ENCODE data around the gene RANGAP1.
"Not testable (repeated sequence)": the region's sequence is repeated elsewhere in the genome, so short reads cannot be mapped to it uniquely, and the experiment has no call there.

The RANGAP1 gene

GRCh38 chr22:41280065-41280464 lies 5.9 kb downstream of the RANGAP1 start:
- H3K27ac ChIP-seq (ENCODE audit: low read depth, low read length): no peak overlapping the region
- peaks cover 53% of the 10 kb centered on the region for H3K79me2 ChIP-seq (ENCODE audit: control insufficient read depth, insufficient read depth, low read length, unreplicated experiment)
- no peaks in the 10 kb centered on the region for H3K27me3 ChIP-seq (ENCODE audit: insufficient read depth, low read length)
- peaks cover 18% of the 10 kb centered on the region for H3K36me3 ChIP-seq (ENCODE audit: insufficient read depth, low read length)
- H3K4me3 ChIP-seq (ENCODE audit: low read depth, low read length): no peak overlapping the region
- H3K4me1 ChIP-seq (ENCODE audit: control insufficient read depth, insufficient read depth, low read length, unreplicated experiment): peaks cover 12% of the 10 kb centered on the region
- no peak overlapping the region for H2AFZ ChIP-seq (ENCODE audit: low read length, unreplicated experiment)

DNA sequence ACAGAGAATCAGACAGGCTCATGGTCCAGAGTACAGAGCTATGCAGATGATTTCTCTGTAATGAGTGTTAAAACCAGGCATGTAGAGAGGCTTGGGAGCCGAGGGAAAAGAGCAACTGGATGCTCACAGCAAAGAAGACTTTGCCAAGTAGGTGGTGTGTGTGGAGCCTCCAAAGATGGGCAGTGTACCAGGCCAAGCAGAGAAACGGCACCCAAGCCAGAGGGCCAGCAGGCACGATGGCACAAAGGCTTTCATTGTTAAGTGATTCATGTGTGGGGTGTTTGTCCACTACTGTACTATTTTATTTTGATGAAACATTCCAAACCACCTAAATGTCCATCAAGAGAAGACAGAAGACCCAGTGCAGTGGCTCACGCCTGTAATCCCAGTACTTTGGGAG lies 11.1 kb downstream of the RANGAP1 start:
- Histone ChIP-seq H3K4me1 (ENCODE audit: control insufficient read depth, insufficient read depth, low read length, unreplicated experiment) (no peaks in the 10 kb centered on the region), H3K36me3 (ENCODE audit: insufficient read depth, low read length) (peaks cover 10% of the 10 kb centered on the region; the same call in 1 of the 2 replicates), H3K27ac (ENCODE audit: low read depth, low read length) (no peak overlapping the region)

DNA sequence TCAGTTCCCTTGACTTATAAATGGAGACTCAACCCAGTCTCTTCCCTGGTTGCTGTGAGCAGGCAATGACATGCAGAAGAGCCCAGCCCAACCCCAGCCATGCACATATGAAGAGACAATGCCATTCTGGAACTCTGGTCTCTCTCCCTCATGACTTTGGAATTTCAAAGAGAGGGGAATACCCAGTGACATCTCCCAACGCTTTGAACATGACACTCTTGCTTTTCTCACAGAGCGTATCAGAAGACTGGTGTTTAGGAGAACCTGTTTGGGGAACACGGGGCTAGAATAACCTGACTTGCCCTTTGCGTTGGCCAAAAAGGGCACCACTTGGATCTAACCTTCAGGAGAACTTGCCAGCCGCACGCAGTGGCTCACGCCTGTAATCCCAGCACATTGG lies 12.9 kb downstream of the RANGAP1 start:
- Histone ChIP-seq H2AFZ (ENCODE audit: low read length, unreplicated experiment) (no peak overlapping the region), H3K4me1 (ENCODE audit: control insufficient read depth, insufficient read depth, low read length, unreplicated experiment) (no peaks in the 10 kb centered on the region), H3K79me2 (ENCODE audit: control insufficient read depth, insufficient read depth, low read length, unreplicated experiment) (peaks cover 6% of the 10 kb centered on the region), H3K27me3 (ENCODE audit: insufficient read depth, low read length) (no peaks in the 10 kb centered on the region), H3K4me3 (ENCODE audit: low read depth, low read length) (no peak overlapping the region), H3K36me3 (ENCODE audit: insufficient read depth, low read length) (peaks cover 14% of the 10 kb centered on the region; the same call in 1 of the 2 replicates), H3K27ac (ENCODE audit: low read depth, low read length) (no peak overlapping the region)

More for the DNA sequence above, 11.1 kb downstream of the RANGAP1 start:
- Histone ChIP-seq H3K79me2 (ENCODE audit: control insufficient read depth, insufficient read depth, low read length, unreplicated experiment) (peaks cover 9% of the 10 kb centered on the region), H2AFZ (ENCODE audit: low read length, unreplicated experiment) (no peak overlapping the region), H3K27me3 (ENCODE audit: insufficient read depth, low read length) (no peaks in the 10 kb centered on the region), H3K4me3 (ENCODE audit: low read depth, low read length) (no peak overlapping the region)

DNA sequence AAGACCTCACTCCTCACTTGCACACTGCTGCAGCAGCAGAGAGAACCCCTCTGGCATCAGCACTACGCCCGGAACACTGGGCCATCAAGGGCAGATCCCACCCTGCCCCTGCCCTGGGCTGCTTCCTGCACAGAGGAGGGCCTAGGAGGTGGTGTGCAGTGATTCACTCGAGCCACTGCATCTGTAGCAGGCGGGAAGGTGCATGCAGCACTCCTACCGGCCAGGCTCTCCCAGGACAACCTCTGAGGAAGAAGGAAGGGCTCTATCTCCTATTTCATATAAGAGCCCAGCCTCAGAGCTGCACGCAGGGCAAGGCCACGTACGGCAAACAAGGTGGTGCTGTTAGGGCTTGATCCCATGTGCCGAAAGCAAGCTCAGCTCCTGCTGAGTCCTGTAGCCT lies 14.2 kb downstream of the RANGAP1 start:
- Histone ChIP-seq H3K4me3 (ENCODE audit: low read depth, low read length) (no peak overlapping the region), H3K27me3 (ENCODE audit: insufficient read depth, low read length) (no peaks in the 10 kb centered on the region), H3K4me1 (ENCODE audit: control insufficient read depth, insufficient read depth, low read length, unreplicated experiment) (no peaks in the 10 kb centered on the region), H3K36me3 (ENCODE audit: insufficient read depth, low read length) (peaks cover 13% of the 10 kb centered on the region), H3K27ac (ENCODE audit: low read depth, low read length) (no peak overlapping the region), H3K79me2 (ENCODE audit: control insufficient read depth, insufficient read depth, low read length, unreplicated experiment) (no peaks in the 10 kb centered on the region), H2AFZ (ENCODE audit: low read length, unreplicated experiment) (no peak overlapping the region)

- Histone ChIP-seq H2AFZ (ENCODE audit: low read length, unreplicated experiment) (no peak overlapping the region), H3K79me2 (ENCODE audit: control insufficient read depth, insufficient read depth, low read length, unreplicated experiment) (no peaks in the 10 kb centered on the region), H3K27ac (ENCODE audit: low read depth, low read length) (no peak overlapping the region), H3K36me3 (ENCODE audit: insufficient read depth, low read length) (peaks cover 9% of the 10 kb centered on the region; the same call in 1 of the 2 replicates), H3K4me3 (ENCODE audit: low read depth, low read length) (no peak overlapping the region), H3K4me1 (ENCODE audit: control insufficient read depth, insufficient read depth, low read length, unreplicated experiment) (no peaks in the 10 kb centered on the region), H3K27me3 (ENCODE audit: insufficient read depth, low read length) (no peaks in the 10 kb centered on the region)
These were observed 18.0 kb downstream of the RANGAP1 start for GRCh38 chr22:41267958-41268357.

DNA sequence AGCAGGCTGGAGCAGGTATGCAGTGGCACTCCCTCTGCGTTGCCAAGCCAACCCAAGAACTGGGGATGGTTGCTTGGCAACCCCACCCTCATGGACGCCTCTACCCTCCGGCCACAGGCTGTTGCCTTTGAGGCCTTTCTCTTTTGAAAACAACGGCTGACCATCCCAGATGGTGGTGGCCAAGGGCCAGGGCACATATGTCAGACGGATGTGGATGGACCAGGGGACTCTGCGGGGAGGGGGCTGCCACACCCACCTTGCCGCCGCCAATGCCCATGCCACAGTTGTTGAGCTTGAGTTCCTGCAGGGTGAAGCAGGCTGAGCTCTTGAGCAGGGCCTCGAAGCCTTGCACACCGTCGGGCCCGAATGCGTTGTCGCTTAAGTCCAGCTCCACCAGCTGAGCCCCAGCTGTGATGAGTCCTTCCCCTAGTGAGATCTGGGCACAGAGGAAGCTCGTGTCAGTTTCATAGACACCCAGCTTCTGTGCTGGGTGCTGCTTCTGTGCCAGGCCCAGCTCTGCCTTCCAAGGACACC lies 21.5 kb downstream of the RANGAP1 start:
- Histone ChIP-seq H3K27me3 (ENCODE audit: insufficient read depth, low read length) (no peaks in the 10 kb centered on the region), H3K4me3 (ENCODE audit: low read depth, low read length) (no peak overlapping the region), H3K36me3 (ENCODE audit: insufficient read depth, low read length) (peaks cover 17% of the 10 kb centered on the region; the same call in 1 of the 2 replicates), H3K4me1 (ENCODE audit: control insufficient read depth, insufficient read depth, low read length, unreplicated experiment) (no peaks in the 10 kb centered on the region), H3K79me2 (ENCODE audit: control insufficient read depth, insufficient read depth, low read length, unreplicated experiment) (no peaks in the 10 kb centered on the region), H3K27ac (ENCODE audit: low read depth, low read length) (no peak overlapping the region), H2AFZ (ENCODE audit: low read length, unreplicated experiment) (no peak overlapping the region)

- H3K36me3 ChIP-seq (ENCODE audit: insufficient read depth, low read length): peaks cover 14% of the 10 kb centered on the region; the same call in 1 of the 2 replicates
- no peaks in the 10 kb centered on the region for H3K27me3 ChIP-seq (ENCODE audit: insufficient read depth, low read length)
- H3K79me2 ChIP-seq (ENCODE audit: control insufficient read depth, insufficient read depth, low read length, unreplicated experiment): no peaks in the 10 kb centered on the region
- H3K4me1 ChIP-seq (ENCODE audit: control insufficient read depth, insufficient read depth, low read length, unreplicated experiment): no peaks in the 10 kb centered on the region
- no peak overlapping the region for H2AFZ ChIP-seq (ENCODE audit: low read length, unreplicated experiment)
- no peak overlapping the region for H3K4me3 ChIP-seq (ENCODE audit: low read depth, low read length)
- no peak overlapping the region for H3K27ac ChIP-seq (ENCODE audit: low read depth, low read length)
These were observed 22.3 kb downstream of the RANGAP1 start for GRCh38 chr22:41263704-41264103.

DNA sequence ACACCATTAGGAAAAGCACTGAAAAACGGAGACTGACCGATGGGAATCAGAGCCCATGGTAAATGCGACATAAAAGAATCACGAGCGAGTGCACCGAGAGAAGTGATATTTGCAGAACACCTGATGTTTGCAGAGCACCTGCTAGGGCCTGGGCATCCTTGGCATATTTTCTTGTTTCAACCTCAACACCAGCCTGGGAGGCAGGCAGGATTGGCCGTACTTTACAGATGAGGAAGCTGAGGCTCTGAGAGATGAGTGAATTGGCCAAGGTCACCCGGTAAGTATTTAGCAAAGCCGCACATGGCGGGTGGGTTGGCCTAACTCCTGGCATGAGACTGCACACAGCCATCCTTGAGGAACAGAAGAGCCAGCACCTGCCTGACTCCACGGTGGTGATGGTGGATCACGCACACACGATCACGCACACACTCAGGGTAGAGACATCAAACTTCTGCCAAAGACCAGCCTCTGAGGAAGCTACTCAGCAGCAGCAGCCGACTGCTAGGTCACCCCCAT lies 23.7 kb downstream of the RANGAP1 start:
- Histone ChIP-seq H3K79me2 (ENCODE audit: control insufficient read depth, insufficient read depth, low read length, unreplicated experiment) (no peaks in the 10 kb centered on the region), H3K4me1 (ENCODE audit: control insufficient read depth, insufficient read depth, low read length, unreplicated experiment) (peaks cover 4% of the 10 kb centered on the region), H3K36me3 (ENCODE audit: insufficient read depth, low read length) (peaks cover 9% of the 10 kb centered on the region; the same call in 1 of the 2 replicates), H3K27me3 (ENCODE audit: insufficient read depth, low read length) (no peaks in the 10 kb centered on the region), H3K4me3 (ENCODE audit: low read depth, low read length) (no peak overlapping the region), H2AFZ (ENCODE audit: low read length, unreplicated experiment) (no peak overlapping the region), H3K27ac (ENCODE audit: low read depth, low read length) (no peak overlapping the region)

GRCh38 chr22:41261541-41262249 lies 24.3 kb downstream of the RANGAP1 start:
- Histone ChIP-seq H3K36me3 (ENCODE audit: insufficient read depth, low read length) (0 out of 2 replicates have a peak, but pooled peaks cover 8% of the 10 kb centered on the region), H3K79me2 (ENCODE audit: control insufficient read depth, insufficient read depth, low read length, unreplicated experiment) (peaks cover 3% of the 10 kb centered on the region), H3K27ac (ENCODE audit: low read depth, low read length) (no peak overlapping the region), H3K27me3 (ENCODE audit: insufficient read depth, low read length) (no peaks in the 10 kb centered on the region), H3K4me3 (ENCODE audit: low read depth, low read length) (no peak overlapping the region), H2AFZ (ENCODE audit: low read length, unreplicated experiment) (no peak overlapping the region), H3K4me1 (ENCODE audit: control insufficient read depth, insufficient read depth, low read length, unreplicated experiment) (peaks cover 10% of the 10 kb centered on the region)

GRCh38 chr22:41260871-41261270 lies 25.1 kb downstream of the RANGAP1 start:
- H3K27ac ChIP-seq (ENCODE audit: low read depth, low read length): no peak overlapping the region
- no peak overlapping the region for H2AFZ ChIP-seq (ENCODE audit: low read length, unreplicated experiment)
- H3K36me3 ChIP-seq (ENCODE audit: insufficient read depth, low read length): 0 out of 2 replicates have a peak, but pooled peaks cover 8% of the 10 kb centered on the region
- H3K79me2 ChIP-seq (ENCODE audit: control insufficient read depth, insufficient read depth, low read length, unreplicated experiment): peaks cover 3% of the 10 kb centered on the region
- no peaks in the 10 kb centered on the region for H3K27me3 ChIP-seq (ENCODE audit: insufficient read depth, low read length)
- no peak overlapping the region for H3K4me3 ChIP-seq (ENCODE audit: low read depth, low read length)
- H3K4me1 ChIP-seq (ENCODE audit: control insufficient read depth, insufficient read depth, low read length, unreplicated experiment): peaks cover 14% of the 10 kb centered on the region

GRCh38 chr22:41259756-41260155 lies 26.2 kb downstream of the RANGAP1 start:
- not testable (repeated sequence) for H3K79me2 ChIP-seq (ENCODE audit: control insufficient read depth, insufficient read depth, low read length, unreplicated experiment); H3K4me3 ChIP-seq (ENCODE audit: low read depth, low read length); H3K27ac ChIP-seq (ENCODE audit: low read depth, low read length); H3K36me3 ChIP-seq (ENCODE audit: insufficient read depth, low read length); H2AFZ ChIP-seq (ENCODE audit: low read length, unreplicated experiment); H3K27me3 ChIP-seq (ENCODE audit: insufficient read depth, low read length)
- H3K4me1 ChIP-seq (ENCODE audit: control insufficient read depth, insufficient read depth, low read length, unreplicated experiment): peaks cover 14% of the 10 kb centered on the region

Measured in ACC112 (cell line).